Head of caudate nucleus (tissue), 42 donors: ENCODE measurements around the gene CAMKMT.
A peak's percentile ranks its signal among the peaks of the same experiment; 100 is the strongest.

Experiments used
- DNase-seq, 42 donors: peaks; one replicate each; pipeline versions ENCODE4 v3.0.0 to v3.0.0-alpha.2; 2020 to 2021; ENCODE audit warnings: mixed read lengths in 7 of 42
- intact Hi-C: fragments of 100-400 bp; cut with DNase I; formaldehyde crosslinking; loops from one replicate; pipeline ENCODE4 v1.15.0; 2022

The CAMKMT gene

GRCh38 chr2:44668336-44668735, 306.6 kb downstream of the CAMKMT start:
- intact Hi-C loops = no loop called here
- DNase-seq = no peak

GRCh38 chr2:44671276-44671675, 309.5 kb downstream of the CAMKMT start:
- intact Hi-C loops = no loop called here
- DNase-seq = no peak

- no peak for DNase-seq
These were observed 310.2 kb downstream of the CAMKMT start for GRCh38 chr2:44671916-44672315.

GRCh38 chr2:44672431-44672830, 310.7 kb downstream of the CAMKMT start:
- DNase-seq = peak in 2 of 42 donors; percentile 14 to 21
- intact Hi-C loops = no loop called here

More at GRCh38 chr2:44671916-44672315, 310.2 kb downstream of the CAMKMT start:
- intact Hi-C loops = no loop called here

GRCh38 chr2:44674473-44675284, 312.9 kb downstream of the CAMKMT start:
- DNase-seq = no peak

GRCh38 chr2:44676379-44676778, 314.6 kb downstream of the CAMKMT start:
- intact Hi-C loops = no loop called here

More at GRCh38 chr2:44674473-44675284, 312.9 kb downstream of the CAMKMT start:
- intact Hi-C loops = no loop called here

GRCh38 chr2:44679584-44679983, 317.8 kb downstream of the CAMKMT start:
- DNase-seq = peak in 8 of 42 donors; percentile 1 to 52 (median 26)
- intact Hi-C loops = no loop called here

More at GRCh38 chr2:44676379-44676778, 314.6 kb downstream of the CAMKMT start:
- no peak for DNase-seq

- DNase-seq = no peak
- intact Hi-C loops = no loop called here
These were observed 318.2 kb downstream of the CAMKMT start for GRCh38 chr2:44679990-44680389.

GRCh38 chr2:44680424-44680971, 318.8 kb downstream of the CAMKMT start:
- DNase-seq = no peak
- intact Hi-C loops = no loop called here

GRCh38 chr2:44680983-44681531, 319.3 kb downstream of the CAMKMT start:
- intact Hi-C loops = no loop called here
- no peak for DNase-seq

GRCh38 chr2:44682459-44682858, 320.7 kb downstream of the CAMKMT start:
- DNase-seq = no peak
- intact Hi-C loops = no loop called here

- no peak for DNase-seq
- intact Hi-C loops = no loop called here
These were observed 322.8 kb downstream of the CAMKMT start for GRCh38 chr2:44684559-44684958.

GRCh38 chr2:44686561-44686960, 324.8 kb downstream of the CAMKMT start:
- intact Hi-C loops = no loop called here
- DNase-seq = no peak

GRCh38 chr2:44687686-44688455, 326.1 kb downstream of the CAMKMT start:
- intact Hi-C loops = no loop called here
- DNase-seq = no peak

GRCh38 chr2:44688456-44689124, 326.8 kb downstream of the CAMKMT start:
- intact Hi-C loops = no loop called here
- DNase-seq = no peak

- intact Hi-C loops = no loop called here
- no peak for DNase-seq
These were observed 327.8 kb downstream of the CAMKMT start for GRCh38 chr2:44689516-44689915.

GRCh38 chr2:44691174-44691785, 329.5 kb downstream of the CAMKMT start:
- DNase-seq = no peak
- intact Hi-C loops = no loop called here

GRCh38 chr2:44692821-44693220, 331.1 kb downstream of the CAMKMT start:
- intact Hi-C loops = no loop called here
- peak in 4 of 42 donors; percentile 10 to 52 (median 30) for DNase-seq

- no peak for DNase-seq
- intact Hi-C loops = loop anchor here (10.0 kb wide), 1 partner anchor 244 kb away; the partner anchor contains the start of gene SIX3
These were observed 339.1 kb downstream of the CAMKMT start for GRCh38 chr2:44700824-44701223.
